Right kidney (tissue), 9 donors: ENCODE results near the gene CTSL.

Source experiments
- DNase-seq: peaks from one replicate; pipeline ENCODE4 v3.0.0-alpha.2; 2016
- long read RNA-seq, 8 donors: transcript quantifications; one replicate each; lab custom pipeline, GENCODE V29; 2026

Gene CTSL
- long read RNA-seq, donor 1, transcript CTSL-201 (8 exons, 1,436 nt), result major isoform, 28 of 92 reads
- long read RNA-seq, donor 1, transcript CTSL-203 (8 exons, 2,177 nt), result minor isoform, 23 of 92 reads
- long read RNA-seq, donor 1, partial matches to known transcripts, result 34 of 92 reads
- long read RNA-seq, donor 1, other reads (novel, unspliced or antisense), result 5 of 92 reads
- long read RNA-seq, donor 2, transcript CTSL-203 (8 exons, 2,177 nt), result minor isoform, 9 of 44 reads
- long read RNA-seq, donor 2, transcript CTSL-201 (8 exons, 1,436 nt), result major isoform, 10 of 44 reads
- long read RNA-seq, donor 2, partial matches to known transcripts, result 24 of 44 reads
- long read RNA-seq, donor 2, other reads (novel, unspliced or antisense), result 0 of 44 reads
- long read RNA-seq, donor 3, transcript CTSL-201 (8 exons, 1,436 nt), result major isoform, 7 of 37 reads
- long read RNA-seq, donor 3, transcript CTSL-203 (8 exons, 2,177 nt), result minor isoform, 5 of 37 reads
- long read RNA-seq, donor 3, partial matches to known transcripts, result 18 of 37 reads
- long read RNA-seq, donor 3, other reads (novel, unspliced or antisense), result 7 of 37 reads
- long read RNA-seq, donor 4, transcript CTSL-201 (8 exons, 1,436 nt), result major isoform, 19 of 68 reads
- long read RNA-seq, donor 4, transcript CTSL-203 (8 exons, 2,177 nt), result minor isoform, 13 of 68 reads
- long read RNA-seq, donor 4, partial matches to known transcripts, result 28 of 68 reads
- long read RNA-seq, donor 4, other reads (novel, unspliced or antisense), result 7 of 68 reads
- long read RNA-seq, donor 5, transcript CTSL-203 (8 exons, 2,177 nt), result minor isoform, 13 of 54 reads
- long read RNA-seq, donor 5, transcript CTSL-201 (8 exons, 1,436 nt), result major isoform, 17 of 54 reads
- long read RNA-seq, donor 5, partial matches to known transcripts, result 24 of 54 reads
- long read RNA-seq, donor 5, other reads (novel, unspliced or antisense), result 0 of 54 reads
- long read RNA-seq, donor 6, transcript CTSL-203 (8 exons, 2,177 nt), result minor isoform, 11 of 161 reads
- long read RNA-seq, donor 6, transcript CTSL-201 (8 exons, 1,436 nt), result major isoform, 14 of 161 reads
- long read RNA-seq, donor 6, partial matches to known transcripts, result 135 of 161 reads
- long read RNA-seq, donor 6, other reads (novel, unspliced or antisense), result 0 of 161 reads
- long read RNA-seq, donor 7, transcript CTSL-203 (8 exons, 2,177 nt), result major isoform, 17 of 77 reads
- long read RNA-seq, donor 7, transcript CTSL-201 (8 exons, 1,436 nt), result major isoform, 17 of 77 reads
- long read RNA-seq, donor 7, partial matches to known transcripts, result 36 of 77 reads
- long read RNA-seq, donor 7, other reads (novel, unspliced or antisense), result 7 of 77 reads
- long read RNA-seq, donor 8, transcript CTSL-203 (8 exons, 2,177 nt), result major isoform, 13 of 130 reads
- long read RNA-seq, donor 8, transcript CTSL-201 (8 exons, 1,436 nt), result major isoform, 13 of 130 reads
- long read RNA-seq, donor 8, partial matches to known transcripts, result 97 of 130 reads
- long read RNA-seq, donor 8, other reads (novel, unspliced or antisense), result 6 of 130 reads

DNA sequence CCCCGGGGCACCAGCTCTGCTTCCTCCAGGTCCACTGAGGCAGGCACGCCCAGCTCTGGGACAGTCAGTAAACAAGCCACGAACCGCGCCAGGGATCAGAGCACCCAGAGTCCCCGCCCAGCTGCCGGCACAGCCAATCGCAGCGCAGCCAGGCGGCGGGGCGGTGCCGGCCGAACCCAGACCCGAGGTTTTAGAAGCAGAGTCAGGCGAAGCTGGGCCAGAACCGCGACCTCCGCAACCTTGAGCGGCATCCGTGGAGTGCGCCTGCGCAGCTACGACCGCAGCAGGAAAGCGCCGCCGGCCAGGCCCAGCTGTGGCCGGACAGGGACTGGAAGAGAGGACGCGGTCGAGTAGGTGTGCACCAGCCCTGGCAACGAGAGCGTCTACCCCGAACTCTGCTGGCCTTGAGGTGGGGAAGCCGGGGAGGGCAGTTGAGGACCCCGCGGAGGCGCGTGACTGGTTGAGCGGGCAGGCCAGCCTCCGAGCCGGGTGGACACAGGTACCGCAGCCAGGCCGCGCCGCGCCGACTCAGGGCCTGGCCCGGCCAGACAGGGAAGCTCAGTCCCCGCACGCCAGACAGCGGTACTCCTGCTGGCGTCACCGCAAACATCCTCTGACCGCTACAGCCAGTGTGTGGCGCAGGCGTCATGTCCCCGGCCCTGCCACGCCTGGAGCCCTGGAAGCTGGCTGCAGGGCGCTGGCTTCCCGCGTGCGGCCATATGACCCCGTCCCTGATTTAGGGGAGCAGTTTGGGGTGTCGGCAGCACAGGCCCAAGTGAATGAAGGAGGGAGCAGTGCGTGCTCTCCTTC lies at the start of gene CTSL:
Gene CTSL (plus strand): TSS at position 220 of the 810 bp plus-strand sequence. CDS start 1,485 bp downstream, outside the sequence.
- peak; percentile 98 for DNase-seq

DNA sequence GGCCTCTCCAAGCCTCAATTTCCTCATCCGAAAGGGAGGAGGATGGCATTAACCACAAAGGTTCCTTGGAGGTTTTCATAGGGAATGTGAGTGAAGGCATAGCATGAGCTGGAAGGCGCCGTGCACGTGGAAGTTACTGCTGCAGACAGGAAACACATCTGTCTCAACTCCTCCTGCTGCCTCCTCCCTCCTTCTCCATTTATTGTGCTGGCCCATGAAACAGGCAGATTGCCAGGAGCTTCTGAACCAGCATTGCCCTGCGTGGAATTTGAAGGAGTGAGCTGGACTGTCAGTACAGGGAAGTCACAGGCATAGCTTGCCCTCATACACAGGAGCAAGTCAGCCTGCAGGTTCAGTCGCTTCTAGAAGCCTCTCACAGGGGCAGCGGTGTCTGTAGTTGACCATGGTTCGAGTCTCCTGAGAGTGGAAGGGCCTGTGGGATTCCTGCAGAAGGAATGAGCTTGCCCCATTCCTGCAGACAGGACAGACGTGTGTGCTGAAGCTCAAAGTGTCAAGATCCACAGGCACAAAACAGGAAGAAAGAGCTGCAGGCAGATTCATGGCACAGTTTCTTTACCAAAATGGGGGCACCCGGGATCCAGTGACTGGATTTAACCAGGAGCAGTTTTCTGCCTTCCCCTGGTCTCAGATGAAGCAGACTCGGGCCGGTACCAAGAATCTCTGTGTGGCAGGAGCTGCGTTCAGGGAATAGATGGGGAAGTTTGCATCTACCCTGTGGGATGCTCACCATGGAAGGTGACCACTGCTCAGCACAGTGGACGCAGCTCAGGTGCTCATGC lies 48.7 kb upstream of the CTSL start:
- no peak for DNase-seq

DNA sequence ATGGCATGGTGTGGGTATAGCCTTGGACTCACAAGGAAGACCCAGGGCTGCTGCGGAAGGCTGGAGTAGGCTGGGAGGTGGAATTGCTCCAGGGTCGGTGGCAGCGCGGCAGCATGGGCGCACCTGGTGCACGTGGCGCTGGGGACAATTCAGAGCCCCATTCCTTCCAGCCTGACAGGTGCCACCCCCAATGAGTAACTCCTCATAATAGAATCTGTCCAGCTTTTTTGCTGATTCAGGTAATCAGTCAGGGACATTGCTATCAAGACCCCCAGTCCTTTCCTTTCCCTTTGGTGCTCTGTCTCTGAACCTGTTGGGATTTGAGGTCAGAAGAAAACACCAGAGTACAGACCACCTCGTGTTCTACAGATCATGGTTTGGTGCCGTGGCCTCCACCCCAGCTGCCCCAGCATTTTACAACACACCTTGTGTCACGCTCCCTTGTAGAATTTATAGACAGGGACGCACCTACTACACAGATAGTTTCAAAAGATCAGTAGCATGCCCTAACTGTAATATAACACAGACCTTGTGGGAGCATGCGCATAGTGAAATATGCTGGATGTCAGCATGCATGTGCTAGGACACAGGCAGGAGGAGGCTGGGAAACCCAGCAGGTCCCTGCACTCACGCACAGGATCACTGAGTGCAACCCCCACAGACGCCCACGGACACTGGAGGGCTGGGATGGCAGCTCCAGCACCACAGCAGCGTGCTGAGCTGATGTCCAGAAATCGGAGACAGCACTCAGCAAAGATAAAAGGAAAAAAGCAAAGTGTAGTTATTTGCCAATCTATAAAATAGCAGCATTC lies 47.9 kb upstream of the CTSL start:
- no peak for DNase-seq

DNA sequence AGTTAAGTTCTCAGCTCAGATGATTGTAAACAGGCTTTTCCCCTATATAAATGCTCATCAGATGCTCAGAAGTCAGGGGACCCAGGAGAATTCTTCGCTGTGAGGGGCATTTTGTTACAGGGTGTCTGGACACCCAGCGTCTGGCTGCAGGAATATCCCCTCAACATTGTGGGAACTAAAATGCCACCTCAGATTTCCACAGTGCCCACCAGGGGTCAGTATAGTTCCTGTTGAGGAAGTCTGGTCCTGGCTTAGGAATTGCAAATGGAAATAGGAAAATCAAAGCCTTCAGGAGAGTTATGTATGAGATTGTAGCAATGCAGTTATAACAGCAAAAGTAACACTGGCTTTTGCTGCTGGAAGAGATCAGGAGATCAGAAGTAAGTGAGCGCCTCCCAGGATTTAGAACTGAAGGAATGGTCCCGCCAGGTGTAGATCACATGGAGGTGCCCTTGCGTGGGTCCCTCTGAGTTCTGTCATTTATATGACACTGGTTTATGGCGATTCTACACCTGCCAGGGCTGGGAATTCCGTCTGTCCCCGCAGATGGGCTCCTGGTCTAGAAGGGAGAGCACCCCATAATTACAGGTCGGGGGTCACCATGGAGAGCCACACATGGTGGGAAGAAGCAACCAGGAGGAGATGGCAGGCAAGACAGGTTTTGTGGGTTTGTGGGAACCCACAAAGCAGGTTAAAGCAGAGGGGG lies 47.1 kb upstream of the CTSL start:
- no peak for DNase-seq

DNA sequence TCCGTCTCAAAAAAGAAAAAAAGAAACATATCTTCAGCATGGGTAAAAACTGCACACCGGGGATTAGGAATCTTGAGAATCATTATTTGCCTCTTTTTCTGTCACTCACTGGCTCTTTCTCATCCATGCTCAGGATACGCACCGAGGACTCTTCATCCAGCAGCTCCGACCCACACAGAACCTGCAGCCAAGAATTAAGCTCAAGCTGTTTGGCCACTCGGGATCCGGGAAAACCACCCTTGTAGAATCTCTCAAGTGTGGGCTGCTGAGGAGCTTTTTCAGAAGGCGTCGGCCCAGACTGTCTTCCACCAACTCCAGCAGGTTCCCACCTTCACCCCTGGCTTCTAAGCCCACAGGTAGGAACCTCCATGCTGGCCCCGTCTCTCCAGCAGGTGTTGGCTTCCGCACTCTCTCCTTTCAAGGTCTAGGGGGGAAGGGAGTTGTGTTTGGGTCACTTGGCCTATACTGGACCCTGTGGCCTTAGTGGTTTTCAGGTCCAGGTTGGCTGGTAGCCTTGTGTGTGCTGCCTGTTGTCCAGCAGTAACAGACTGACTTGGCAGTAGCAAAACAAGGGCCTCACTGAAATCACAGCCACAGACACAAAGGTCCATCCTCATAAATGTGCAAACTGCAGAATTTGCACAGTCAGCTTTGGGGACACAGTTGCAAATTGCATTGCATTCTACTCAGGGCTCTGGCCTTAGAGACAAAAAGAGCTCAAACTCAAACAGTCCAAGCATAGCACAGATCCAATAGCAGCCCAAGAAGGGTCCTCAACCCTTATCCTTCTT lies 44.5 kb upstream of the CTSL start:
- DNase-seq, result no peak

DNA sequence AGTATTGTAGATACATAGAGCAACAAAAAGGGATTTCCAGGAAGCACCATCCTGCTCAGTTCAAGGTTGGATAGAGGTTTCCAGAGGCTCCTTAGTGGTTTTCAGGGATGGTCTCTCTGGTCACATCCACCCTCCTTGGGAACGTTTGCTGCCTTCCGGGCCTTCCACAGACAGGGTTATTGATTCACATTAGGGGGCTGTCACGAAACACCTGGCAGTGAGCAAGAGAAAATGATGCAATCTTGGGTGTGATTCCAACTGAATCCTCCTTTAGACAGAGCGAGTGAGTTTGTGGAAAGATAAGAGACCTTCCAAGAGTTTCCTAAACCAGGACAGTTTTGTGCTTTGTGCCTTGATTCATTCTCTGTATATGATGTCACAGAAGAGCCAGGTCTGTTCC lies 43.8 kb upstream of the CTSL start:
- DNase-seq, result no peak

DNA sequence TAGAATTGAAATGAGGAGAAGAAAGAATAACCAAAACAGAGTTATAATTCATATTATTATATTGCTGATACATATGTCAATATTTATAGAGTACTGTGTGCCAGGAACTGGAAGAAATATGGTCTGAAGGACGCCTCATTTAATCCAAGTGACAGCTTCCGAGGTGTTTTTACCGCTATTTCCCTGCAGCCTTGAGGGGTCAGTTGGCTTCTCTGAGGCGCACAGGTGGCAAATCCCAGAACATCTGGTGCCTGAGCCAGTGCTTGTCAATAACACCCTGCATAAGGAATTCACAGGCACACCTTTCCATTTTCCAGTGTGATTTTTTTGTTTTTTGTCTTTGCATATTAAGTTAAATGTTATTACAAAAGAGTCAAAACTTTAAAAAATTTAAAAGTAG lies 43.3 kb upstream of the CTSL start:
- no peak for DNase-seq

DNA sequence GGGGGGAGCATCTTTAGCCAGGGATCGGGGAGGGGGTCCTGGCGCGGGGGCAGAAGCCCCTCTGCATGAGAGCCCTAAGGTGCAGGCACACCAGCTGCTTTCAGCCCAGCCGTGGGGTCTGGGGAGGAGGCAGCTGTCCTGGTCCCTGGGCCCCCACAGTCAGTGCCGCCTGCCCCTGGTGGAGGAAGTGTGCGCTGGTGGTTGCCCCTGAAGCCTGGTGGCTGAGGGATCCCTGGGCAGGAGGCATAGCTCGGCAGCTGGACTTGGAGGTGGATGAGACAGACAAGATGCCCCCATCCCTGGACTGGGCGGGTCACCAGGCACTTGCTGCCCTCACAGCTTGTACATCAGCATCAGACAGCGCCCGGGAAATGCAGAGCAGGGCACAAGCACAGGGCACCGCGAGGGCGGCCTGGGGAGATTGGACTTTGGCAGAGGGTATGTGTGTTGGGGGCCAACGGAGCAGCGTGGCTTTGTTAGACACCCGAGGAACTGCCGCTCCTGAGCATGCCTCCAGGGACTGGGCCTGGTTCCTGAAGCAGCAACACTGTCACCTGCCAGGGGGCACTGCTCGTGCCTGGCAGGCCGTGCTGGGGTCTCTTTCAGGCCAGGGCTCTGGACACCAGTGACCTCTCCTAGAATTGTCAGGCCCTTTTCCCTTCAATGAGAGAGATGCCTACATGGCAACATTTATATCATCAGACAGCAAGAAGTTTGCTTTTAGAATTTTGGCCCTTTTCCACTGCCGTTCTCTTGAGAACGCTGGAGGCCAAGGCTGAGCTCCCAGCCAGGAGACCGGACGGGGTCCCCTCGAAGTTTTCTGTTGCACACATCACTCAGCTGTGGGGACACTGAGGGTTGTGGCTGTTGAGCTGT lies 41.9 kb upstream of the CTSL start:
- no peak for DNase-seq

DNA sequence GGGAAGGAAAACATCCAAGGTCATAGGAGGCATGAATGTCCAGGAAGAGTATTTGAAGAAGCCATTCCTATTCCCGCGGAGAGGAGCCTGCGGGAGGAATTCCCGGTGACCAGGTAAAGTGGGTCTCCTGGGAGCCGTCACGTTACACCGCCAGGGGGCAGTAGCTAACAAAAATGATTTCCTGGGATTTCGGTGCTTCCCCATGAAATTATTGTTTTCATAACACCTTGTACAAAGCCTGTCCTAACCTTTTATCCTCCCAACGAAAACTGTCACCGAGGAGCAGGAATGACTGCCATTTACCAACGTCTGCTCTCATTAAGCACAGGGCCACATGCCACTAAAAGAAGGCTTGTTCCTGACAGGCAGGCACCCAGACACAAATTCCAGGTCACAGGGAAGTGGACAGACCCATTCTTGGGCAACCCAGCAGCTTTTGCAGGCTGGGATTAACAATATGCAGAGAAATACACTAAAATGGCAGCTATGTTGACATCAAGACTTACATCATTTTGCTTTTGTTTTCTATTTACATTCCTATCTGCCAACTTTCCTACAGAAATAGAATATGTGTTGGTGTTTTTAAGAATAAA lies 41.2 kb upstream of the CTSL start:
- no peak for DNase-seq

DNA sequence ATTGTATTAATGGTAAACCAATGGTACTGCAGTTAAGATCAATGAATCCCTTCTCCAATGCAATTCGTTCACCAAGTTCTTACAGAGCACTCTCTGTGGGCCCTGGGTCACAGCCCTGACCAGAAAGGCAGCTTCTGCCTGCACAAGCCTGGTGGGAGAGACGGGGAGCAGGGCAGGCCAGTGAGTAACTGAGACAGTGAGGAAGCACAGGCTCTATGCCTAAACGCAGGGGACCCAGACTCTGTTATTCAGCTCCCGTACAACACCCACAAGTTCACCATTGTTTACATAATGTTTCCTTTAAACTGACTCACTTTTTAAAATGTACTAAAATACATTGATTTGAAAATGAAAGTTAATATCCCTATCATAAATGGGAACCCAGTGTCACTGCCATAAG lies 40.5 kb upstream of the CTSL start:
- no peak for DNase-seq

DNA sequence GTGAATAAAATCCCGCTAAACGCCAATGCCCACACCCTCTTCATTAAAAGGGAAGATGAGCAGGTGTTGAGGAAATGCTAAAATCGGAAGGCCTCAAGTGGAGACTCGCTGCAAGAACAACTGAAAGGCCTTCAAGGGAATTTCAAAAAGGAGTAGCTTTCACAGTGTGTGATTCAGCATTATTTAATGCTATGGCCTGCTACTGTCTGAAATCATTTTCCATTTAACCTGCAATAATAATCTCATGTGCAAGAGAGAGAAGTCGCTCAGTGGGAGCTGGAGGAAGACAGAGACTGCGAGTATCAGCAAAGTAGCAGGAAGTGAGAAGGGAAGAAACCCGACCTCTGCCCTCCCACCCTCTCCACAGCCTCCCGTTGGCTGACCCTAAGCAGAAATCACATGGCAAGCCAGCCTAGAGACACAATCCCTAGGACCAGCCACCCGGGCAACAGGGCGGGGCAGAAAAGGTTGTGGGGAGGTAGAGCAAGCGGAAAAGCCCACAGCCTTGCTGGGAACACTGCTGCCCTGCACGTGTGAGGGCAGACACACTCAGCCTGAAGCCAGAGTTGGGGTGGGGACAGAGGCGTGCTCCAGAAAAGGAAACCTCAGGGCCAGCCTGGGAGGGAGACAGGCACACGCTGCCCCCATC lies 39.9 kb upstream of the CTSL start:
- no peak for DNase-seq

DNA sequence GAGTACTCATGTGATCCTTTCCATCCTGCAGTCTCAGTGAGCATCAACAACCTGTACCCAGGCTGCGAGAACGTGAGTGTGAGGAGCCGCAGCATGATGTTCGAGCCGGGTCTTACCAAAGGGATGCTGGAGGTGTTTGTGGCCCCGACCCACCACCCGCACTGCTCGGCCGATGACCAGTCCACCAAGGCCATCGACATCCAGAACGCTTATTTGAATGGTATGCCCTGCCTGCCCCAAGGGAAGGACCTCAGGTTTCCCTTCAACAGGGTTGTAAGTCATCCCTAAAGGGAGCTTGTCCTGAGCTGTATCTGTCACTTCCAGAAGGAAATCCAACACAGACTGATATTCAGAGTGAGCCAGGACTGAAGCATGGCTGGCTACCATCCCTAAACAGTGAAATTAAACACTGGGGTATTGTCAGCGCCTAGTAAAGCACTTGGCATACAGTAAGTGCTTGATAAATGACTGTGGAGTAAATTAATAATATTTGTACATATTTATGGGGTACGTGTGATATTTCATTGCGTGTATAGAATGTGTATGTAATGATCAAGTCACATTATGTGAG lies 39.3 kb upstream of the CTSL start:
- DNase-seq, result no peak

DNA sequence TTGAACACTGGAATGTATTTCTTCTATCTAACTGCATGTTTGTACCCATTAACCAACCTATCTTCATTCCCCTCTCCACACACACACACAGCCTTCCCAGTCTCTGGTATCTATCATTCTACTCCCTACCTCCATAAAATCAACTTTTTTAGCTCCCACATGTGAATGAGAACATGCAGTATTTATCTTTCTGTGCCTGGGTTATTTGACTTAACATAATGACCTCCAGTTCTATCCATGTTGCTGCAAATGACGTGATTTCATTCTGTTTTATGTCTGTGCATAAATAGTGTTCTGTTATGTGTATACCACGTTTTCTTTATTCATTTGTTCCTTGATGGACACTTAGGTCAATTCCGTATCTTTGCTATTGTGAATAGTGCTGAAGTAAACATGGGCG lies 38.7 kb upstream of the CTSL start:
- no peak for DNase-seq

DNA sequence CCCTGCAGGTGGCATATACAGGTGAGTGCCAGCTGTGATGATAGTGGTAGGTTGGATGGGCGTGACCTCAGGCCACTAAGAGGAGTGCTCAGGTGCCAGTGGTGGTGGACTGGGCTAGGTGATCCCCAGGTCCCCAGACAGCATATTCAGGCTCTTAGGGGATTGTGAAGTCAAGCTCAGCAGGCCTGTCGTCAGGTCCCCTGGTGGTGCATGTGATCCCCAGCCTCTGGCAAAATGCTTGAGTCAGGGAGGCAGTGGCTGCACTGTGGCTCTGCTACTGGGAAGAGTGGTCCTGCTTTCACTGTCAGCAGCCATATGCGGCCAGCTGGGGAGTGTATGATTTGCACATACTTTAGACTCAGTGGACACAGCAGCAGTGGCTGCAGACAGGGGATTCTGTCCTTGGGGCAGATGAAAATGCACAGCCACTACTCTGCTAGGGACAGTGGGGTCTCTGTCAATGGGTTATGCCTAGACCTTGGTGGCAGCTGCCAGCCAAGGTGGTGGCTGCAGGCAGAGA lies 31.6 kb upstream of the CTSL start:
- DNase-seq, result no peak

DNA sequence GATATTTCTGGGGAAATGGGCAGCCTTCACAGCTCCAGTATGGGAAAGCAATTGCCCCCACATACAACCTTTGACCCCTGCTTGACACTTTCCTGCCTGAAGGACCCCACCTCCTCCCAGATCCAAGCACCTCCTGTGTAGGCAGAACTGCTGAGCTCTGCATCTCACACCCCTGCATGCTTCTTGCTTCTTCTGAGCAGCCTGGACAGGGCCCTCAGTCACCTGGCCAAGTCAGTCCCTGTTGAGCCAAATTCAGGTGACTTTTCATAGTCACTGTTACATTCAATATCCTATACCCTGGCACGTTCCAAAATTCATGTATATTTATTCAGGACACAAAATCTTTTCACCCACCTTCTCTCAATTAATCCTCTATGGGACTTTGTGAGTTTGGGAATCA lies 30.4 kb upstream of the CTSL start:
- DNase-seq, result no peak
